GM21619 (cell line): ENCODE measurements around the gene DOCK10.

Source experiments
- ATAC-seq: cut with Tn5 transposase; IDR thresholded peaks from one replicate; pipeline ENCODE4 v1.9.1; 2021; ENCODE audit not compliant: unreplicated experiment

The DOCK10 gene

GRCh38 chr2:225042800-225043167 lies 516 bp upstream of the DOCK10 start:
- no peak for ATAC-seq

- peak; percentile 60 for ATAC-seq
Measured at GRCh38 chr2:225041207-225041850, 939 bp downstream of the DOCK10 start.

GRCh38 chr2:225040856-225041206 lies 1.4 kb downstream of the DOCK10 start:
- ATAC-seq = peak; percentile 13

- no peak for ATAC-seq
Measured at GRCh38 chr2:225040142-225040541, 2.1 kb downstream of the DOCK10 start.

- ATAC-seq = no peak
Measured at GRCh38 chr2:225038231-225038523, 4.1 kb downstream of the DOCK10 start.

- no peak for ATAC-seq
Measured at GRCh38 chr2:225037415-225038230, 4.6 kb downstream of the DOCK10 start.

- no peak for ATAC-seq
Measured at GRCh38 chr2:225036431-225036830, 5.8 kb downstream of the DOCK10 start.

GRCh38 chr2:225033440-225034318 lies 8.6 kb downstream of the DOCK10 start:
- no peak for ATAC-seq

GRCh38 chr2:225032246-225032645 lies 10.0 kb downstream of the DOCK10 start:
- no peak for ATAC-seq

- ATAC-seq = no peak
Measured at GRCh38 chr2:225031599-225031998, 10.7 kb downstream of the DOCK10 start.

GRCh38 chr2:225030893-225031292 lies 11.4 kb downstream of the DOCK10 start:
- ATAC-seq = no peak

GRCh38 chr2:225030203-225030602 lies 12.1 kb downstream of the DOCK10 start:
- no peak for ATAC-seq

GRCh38 chr2:225028572-225028971 lies 13.7 kb downstream of the DOCK10 start:
- no peak for ATAC-seq

GRCh38 chr2:225027061-225027762 lies 15.1 kb downstream of the DOCK10 start:
- ATAC-seq = no peak

GRCh38 chr2:225025917-225026571 lies 16.2 kb downstream of the DOCK10 start:
- ATAC-seq = no peak

GRCh38 chr2:225022188-225022587 lies 20.1 kb downstream of the DOCK10 start:
- ATAC-seq = no peak

GRCh38 chr2:225020168-225020849 lies 22.0 kb downstream of the DOCK10 start:
- no peak for ATAC-seq

GRCh38 chr2:225019105-225019504 lies 23.2 kb downstream of the DOCK10 start:
- ATAC-seq = no peak

GRCh38 chr2:225017713-225018112 lies 24.6 kb downstream of the DOCK10 start:
- no peak for ATAC-seq

- ATAC-seq = no peak
Measured at GRCh38 chr2:225017098-225017685, 25.1 kb downstream of the DOCK10 start.
